SK-N-SH (cell line): ENCODE results near the gene RILPL1.

Experiments
- CHD2 ChIP-seq: fragments of 150-350 bp; IDR thresholded peaks from 2 replicates; pipeline ENCODE4 v1.6.1; 2018; ENCODE audit warnings: low read length; ENCODE audit not compliant: partially characterized antibody
- JUND ChIP-seq: IDR thresholded peaks from 2 replicates; pipeline ENCODE4 v1.4.0; 2012
- POLR2AphosphoS5 ChIP-seq: IDR thresholded peaks from 2 replicates; pipeline ENCODE4 v1.6.1; 2012; ENCODE audit warnings: low read depth, low read length
- SMC3 ChIP-seq: IDR thresholded peaks from 2 replicates; pipeline ENCODE4 v1.6.1; 2012; ENCODE audit warnings: low read depth, low read length, improper control_type of control experiment
- TAF1 ChIP-seq: IDR thresholded peaks from 2 replicates; pipeline ENCODE4 v1.6.1; 2012; ENCODE audit warnings: low read depth, mild to moderate bottlenecking, low read length, moderate library complexity, borderline replicate concordance
- TF ChIP-seq, protein P1 (sequence below): fragments of 200-600 bp; sonication (generic); IDR thresholded peaks from 2 replicates; pipeline ENCODE4 v1.6.1; 2017; ENCODE audit warnings: antibody characterized with exemption, mild to moderate bottlenecking, moderate library complexity
- TF ChIP-seq, protein P2 (sequence below): IDR thresholded peaks from 2 replicates; pipeline ENCODE4 v1.4.0; 2012; ENCODE audit warnings: low read depth

DNA sequence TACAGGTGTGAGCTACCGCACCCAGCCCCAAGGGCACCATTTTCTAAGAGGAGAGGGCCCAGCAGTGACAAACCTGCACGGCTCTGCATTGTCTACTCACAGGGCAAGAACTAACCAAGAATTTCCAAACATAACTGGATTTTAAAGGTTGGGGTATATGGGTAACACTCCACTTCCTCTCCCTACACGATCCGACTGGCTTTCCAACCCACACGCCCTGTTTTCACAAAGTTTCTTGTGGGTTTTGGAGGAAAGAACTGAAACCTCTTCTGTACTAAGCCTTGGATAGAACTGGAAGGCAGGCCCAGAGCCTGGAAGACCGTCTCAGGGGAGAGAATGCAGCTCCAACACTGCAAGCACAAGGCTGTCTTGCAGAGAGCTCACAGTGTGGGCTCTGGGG, 50.6 kb downstream of the RILPL1 start:
- TF ChIP-seq JUND (no peak), CHD2 (no peak), POLR2AphosphoS5 (no peak), SMC3 (no peak), TAF1 (no peak)
- TF ChIP-seq, protein P1, sequence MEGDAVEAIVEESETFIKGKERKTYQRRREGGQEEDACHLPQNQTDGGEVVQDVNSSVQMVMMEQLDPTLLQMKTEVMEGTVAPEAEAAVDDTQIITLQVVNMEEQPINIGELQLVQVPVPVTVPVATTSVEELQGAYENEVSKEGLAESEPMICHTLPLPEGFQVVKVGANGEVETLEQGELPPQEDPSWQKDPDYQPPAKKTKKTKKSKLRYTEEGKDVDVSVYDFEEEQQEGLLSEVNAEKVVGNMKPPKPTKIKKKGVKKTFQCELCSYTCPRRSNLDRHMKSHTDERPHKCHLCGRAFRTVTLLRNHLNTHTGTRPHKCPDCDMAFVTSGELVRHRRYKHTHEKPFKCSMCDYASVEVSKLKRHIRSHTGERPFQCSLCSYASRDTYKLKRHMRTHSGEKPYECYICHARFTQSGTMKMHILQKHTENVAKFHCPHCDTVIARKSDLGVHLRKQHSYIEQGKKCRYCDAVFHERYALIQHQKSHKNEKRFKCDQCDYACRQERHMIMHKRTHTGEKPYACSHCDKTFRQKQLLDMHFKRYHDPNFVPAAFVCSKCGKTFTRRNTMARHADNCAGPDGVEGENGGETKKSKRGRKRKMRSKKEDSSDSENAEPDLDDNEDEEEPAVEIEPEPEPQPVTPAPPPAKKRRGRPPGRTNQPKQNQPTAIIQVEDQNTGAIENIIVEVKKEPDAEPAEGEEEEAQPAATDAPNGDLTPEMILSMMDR: no peak
- TF ChIP-seq, protein P2, sequence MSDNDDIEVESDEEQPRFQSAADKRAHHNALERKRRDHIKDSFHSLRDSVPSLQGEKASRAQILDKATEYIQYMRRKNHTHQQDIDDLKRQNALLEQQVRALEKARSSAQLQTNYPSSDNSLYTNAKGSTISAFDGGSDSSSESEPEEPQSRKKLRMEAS: no peak
